IPS-18a (cell line): Measurements from ENCODE around the gene ARHGAP8.
"Not testable (repeated sequence)": the region's sequence is repeated elsewhere in the genome, so short reads cannot be mapped to it uniquely, and the experiment has no call there.

Experiments
- H3K27ac ChIP-seq: one replicate; pipeline ENCODE4 v1.5.1; 2013; ENCODE audit warnings: low read length
- H3K27me3 ChIP-seq: one replicate; pipeline ENCODE4 v1.6.1; 2013; ENCODE audit warnings: mild to moderate bottlenecking, low read length; ENCODE audit not compliant: control insufficient read depth, insufficient read depth
- H3K36me3 ChIP-seq: one replicate; pipeline ENCODE4 v1.6.1; 2013; ENCODE audit warnings: low read depth, low read length; ENCODE audit not compliant: control insufficient read depth
- H3K4me1 ChIP-seq: one replicate; pipeline ENCODE4 v1.6.1; 2013; ENCODE audit warnings: low read depth, low read length; ENCODE audit not compliant: control insufficient read depth
- H3K4me3 ChIP-seq: one replicate; pipeline ENCODE4 v1.5.1; 2013; ENCODE audit warnings: low read length
- H3K9ac ChIP-seq: one replicate; pipeline ENCODE4 v1.6.1; 2013; ENCODE audit warnings: mild to moderate bottlenecking, low read length, moderate library complexity
- H3K9me3 ChIP-seq: one replicate; pipeline ENCODE4 v1.6.1; 2013; ENCODE audit warnings: low read depth, low read length; ENCODE audit not compliant: control insufficient read depth

ARHGAP8 gene

GRCh38 chr22:44845191-44845590, 92.8 kb downstream of the ARHGAP8 start:
- no peaks in the 10 kb centered on the region for H3K9me3 ChIP-seq
- no peak overlapping the region for H3K27ac ChIP-seq
- no peak overlapping the region for H3K4me3 ChIP-seq
- no peaks in the 10 kb centered on the region for H3K4me1 ChIP-seq
- H3K9ac ChIP-seq, result no peak overlapping the region
- peaks cover 7% of the 10 kb centered on the region for H3K36me3 ChIP-seq
- no peaks in the 10 kb centered on the region for H3K27me3 ChIP-seq

- no peak overlapping the region for H3K9ac ChIP-seq
- H3K4me1 ChIP-seq, result no peaks in the 10 kb centered on the region
- H3K27me3 ChIP-seq, result no peaks in the 10 kb centered on the region
- no peaks in the 10 kb centered on the region for H3K9me3 ChIP-seq
- no peak overlapping the region for H3K27ac ChIP-seq
- H3K36me3 ChIP-seq, result peaks cover 7% of the 10 kb centered on the region
- H3K4me3 ChIP-seq, result no peak overlapping the region
Measured at GRCh38 chr22:44845796-44846720, 93.7 kb downstream of the ARHGAP8 start.

- H3K9me3 ChIP-seq, result no peaks in the 10 kb centered on the region
- H3K4me3 ChIP-seq, result no peak overlapping the region
- H3K27ac ChIP-seq, result no peak overlapping the region
- no peaks in the 10 kb centered on the region for H3K27me3 ChIP-seq
- H3K36me3 ChIP-seq, result peaks cover 7% of the 10 kb centered on the region
- H3K4me1 ChIP-seq, result no peaks in the 10 kb centered on the region
- H3K9ac ChIP-seq, result no peak overlapping the region
Measured at GRCh38 chr22:44846726-44847275, 94.4 kb downstream of the ARHGAP8 start.

GRCh38 chr22:44847380-44847779, 95.0 kb downstream of the ARHGAP8 start:
- peaks cover 7% of the 10 kb centered on the region for H3K36me3 ChIP-seq
- H3K27me3 ChIP-seq, result no peaks in the 10 kb centered on the region
- H3K9ac ChIP-seq, result no peak overlapping the region
- H3K4me1 ChIP-seq, result no peaks in the 10 kb centered on the region
- H3K27ac ChIP-seq, result no peak overlapping the region
- H3K4me3 ChIP-seq, result no peak overlapping the region
- H3K9me3 ChIP-seq, result no peaks in the 10 kb centered on the region

- Histone ChIP-seq H3K27ac (no peak overlapping the region), H3K27me3 (no peaks in the 10 kb centered on the region), H3K4me3 (no peak overlapping the region), H3K9ac (no peak overlapping the region), H3K9me3 (no peaks in the 10 kb centered on the region), H3K36me3 (peaks cover 7% of the 10 kb centered on the region), H3K4me1 (no peaks in the 10 kb centered on the region)
Measured at GRCh38 chr22:44847892-44848291, 95.5 kb downstream of the ARHGAP8 start.

- Histone ChIP-seq H3K9me3 (no peaks in the 10 kb centered on the region), H3K27me3 (no peaks in the 10 kb centered on the region), H3K4me3 (no peak overlapping the region), H3K27ac (no peak overlapping the region), H3K36me3 (peaks cover 7% of the 10 kb centered on the region), H3K4me1 (no peaks in the 10 kb centered on the region), H3K9ac (no peak overlapping the region)
Measured at GRCh38 chr22:44848296-44848741, 95.9 kb downstream of the ARHGAP8 start.

- H3K4me1 ChIP-seq, result no peaks in the 10 kb centered on the region
- no peak overlapping the region for H3K4me3 ChIP-seq
- H3K36me3 ChIP-seq, result peaks cover 7% of the 10 kb centered on the region
- H3K9ac ChIP-seq, result no peak overlapping the region
- H3K27ac ChIP-seq, result no peak overlapping the region
- H3K9me3 ChIP-seq, result no peaks in the 10 kb centered on the region
- H3K27me3 ChIP-seq, result no peaks in the 10 kb centered on the region
Measured at GRCh38 chr22:44848791-44849420, 96.5 kb downstream of the ARHGAP8 start.

GRCh38 chr22:44850946-44851345, 98.6 kb downstream of the ARHGAP8 start:
- H3K36me3 ChIP-seq, result peaks cover 3% of the 10 kb centered on the region
- H3K4me3 ChIP-seq, result no peak overlapping the region
- no peaks in the 10 kb centered on the region for H3K27me3 ChIP-seq
- no peak overlapping the region for H3K27ac ChIP-seq
- H3K4me1 ChIP-seq, result no peaks in the 10 kb centered on the region
- no peaks in the 10 kb centered on the region for H3K9me3 ChIP-seq
- no peak overlapping the region for H3K9ac ChIP-seq

GRCh38 chr22:44854641-44855040, 102.3 kb downstream of the ARHGAP8 start:
- H3K4me3 ChIP-seq, H3K36me3 ChIP-seq, H3K9me3 ChIP-seq, H3K4me1 ChIP-seq, H3K27me3 ChIP-seq, H3K9ac ChIP-seq, H3K27ac ChIP-seq: not testable (repeated sequence)

- no peaks in the 10 kb centered on the region for H3K27me3 ChIP-seq
- H3K4me3 ChIP-seq, result no peak overlapping the region
- H3K9ac ChIP-seq, result no peak overlapping the region
- H3K4me1 ChIP-seq, result no peaks in the 10 kb centered on the region
- H3K36me3 ChIP-seq, result no peaks in the 10 kb centered on the region
- H3K9me3 ChIP-seq, result no peaks in the 10 kb centered on the region
- H3K27ac ChIP-seq, result no peak overlapping the region
Measured at GRCh38 chr22:44855855-44856254, 103.5 kb downstream of the ARHGAP8 start.

GRCh38 chr22:44858819-44859218, 106.4 kb downstream of the ARHGAP8 start:
- not testable (repeated sequence) for H3K27me3 ChIP-seq, H3K9me3 ChIP-seq, H3K27ac ChIP-seq, H3K36me3 ChIP-seq, H3K4me3 ChIP-seq, H3K9ac ChIP-seq, H3K4me1 ChIP-seq
